GM18499 (cell line): ENCODE measurements around the gene PCNT.

Source experiments
- ATAC-seq: cut with Tn5 transposase; IDR thresholded peaks from one replicate; pipeline ENCODE4 v1.9.1; 2021; ENCODE audit warnings: moderate number of reproducible peaks; ENCODE audit not compliant: insufficient read depth, unreplicated experiment

Gene PCNT

DNA sequence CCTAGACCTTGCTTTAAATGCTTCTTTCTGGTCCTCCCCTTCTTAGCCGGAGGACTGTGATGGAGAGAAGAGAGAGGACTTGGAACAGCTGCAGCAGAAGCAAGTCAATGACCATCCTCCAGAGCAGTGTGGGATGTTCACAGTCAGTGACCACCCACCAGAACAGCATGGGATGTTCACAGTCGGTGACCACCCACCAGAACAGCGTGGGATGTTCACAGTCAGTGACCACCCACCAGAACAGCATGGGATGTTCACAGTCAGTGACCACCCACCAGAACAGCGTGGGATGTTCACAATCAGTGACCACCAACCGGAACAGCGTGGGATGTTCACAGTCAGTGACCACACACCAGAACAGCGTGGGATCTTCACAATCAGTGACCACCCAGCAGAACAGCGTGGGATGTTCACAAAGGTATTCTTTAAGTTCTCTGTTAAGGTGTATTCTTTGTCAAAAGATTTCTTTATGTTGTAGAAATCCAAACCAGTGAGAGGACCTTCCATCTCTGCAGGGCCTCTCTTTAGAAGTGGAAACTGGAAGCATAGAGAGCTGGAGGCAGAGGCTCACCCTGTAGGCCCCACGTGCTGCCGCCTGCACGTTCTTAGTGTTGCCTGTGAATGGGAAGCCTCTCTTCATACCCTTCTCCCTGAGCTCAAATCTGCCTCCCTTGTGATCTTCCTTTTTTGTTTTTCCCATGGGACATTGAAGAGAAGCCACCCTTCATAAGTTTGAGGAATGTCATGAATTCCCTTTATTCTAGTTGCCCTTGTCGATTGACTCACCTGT is 10.6 kb downstream of the PCNT start:
- no peak for ATAC-seq

DNA sequence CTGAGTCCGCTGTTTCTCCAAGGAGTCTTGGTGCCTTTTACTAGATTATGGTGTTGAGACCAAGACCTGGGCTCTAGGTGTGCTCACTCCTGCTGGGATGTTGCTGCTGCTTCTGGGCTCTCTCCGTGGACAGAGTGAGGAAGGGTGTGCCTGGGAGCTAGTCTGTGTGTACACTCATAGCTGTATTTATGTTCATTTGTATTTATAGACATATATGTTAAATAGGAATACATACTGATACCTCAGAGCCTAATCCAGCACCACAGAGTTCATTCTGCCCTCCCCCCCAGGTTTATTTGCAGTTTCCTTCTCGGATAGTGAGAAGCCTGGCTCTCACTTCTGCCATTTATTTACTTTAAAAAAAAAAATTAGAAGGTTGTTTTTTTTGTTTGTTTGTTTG is 12.6 kb downstream of the PCNT start:
- no peak for ATAC-seq

DNA sequence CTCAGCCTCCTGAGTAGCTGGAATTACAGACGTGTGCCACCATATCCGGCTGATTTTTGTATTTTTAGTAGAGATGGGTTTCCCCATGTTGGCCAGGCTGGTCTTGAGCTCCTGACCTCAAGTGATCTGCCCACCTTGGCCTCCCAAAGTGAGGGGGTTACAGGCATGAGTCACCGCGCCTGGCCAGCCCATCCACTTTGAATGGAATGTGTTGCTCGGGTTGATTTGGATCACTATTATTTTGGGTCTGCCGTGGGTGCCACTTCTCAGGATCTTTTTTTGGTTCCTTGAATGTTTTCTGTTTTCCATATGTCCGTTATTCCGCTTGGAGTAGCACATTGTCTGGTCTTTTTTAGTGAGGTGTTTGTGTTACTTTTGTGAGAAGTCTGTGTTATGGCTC is 17.0 kb downstream of the PCNT start:
- no peak for ATAC-seq

DNA sequence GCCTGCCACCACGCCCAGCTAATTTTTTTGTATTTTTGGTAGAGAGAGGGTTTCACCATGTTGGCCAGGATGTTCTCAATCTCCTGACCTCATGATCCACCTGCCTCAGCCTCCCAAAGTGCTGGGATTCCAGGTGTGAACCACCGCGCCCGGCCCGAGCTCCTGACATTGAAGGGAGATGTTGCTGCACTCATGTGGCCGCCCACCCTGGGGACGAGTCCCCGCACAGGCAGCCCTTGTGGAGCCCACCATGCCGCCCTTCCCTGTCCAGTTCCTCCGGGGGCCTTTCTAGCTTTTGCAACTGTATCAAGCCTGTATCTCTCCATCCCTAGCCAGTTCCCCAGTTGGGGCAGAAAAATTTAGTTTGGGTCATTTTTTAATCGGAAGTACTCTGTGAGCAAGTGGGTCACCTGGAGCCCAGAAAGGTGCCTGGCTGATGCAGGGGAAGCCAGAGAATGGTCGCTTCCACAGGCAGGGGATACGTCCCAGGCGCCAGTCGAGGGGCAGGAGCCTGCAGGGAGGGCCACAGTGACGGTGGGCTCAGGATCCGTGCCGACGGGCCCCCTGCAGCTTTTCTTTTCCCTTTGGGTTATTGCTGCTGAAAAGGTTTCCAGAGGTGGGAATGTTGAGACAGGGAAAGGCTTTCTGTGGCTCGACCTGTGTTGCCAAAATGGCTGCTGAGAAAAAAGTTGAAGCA is 20.4 kb downstream of the PCNT start:
- ATAC-seq, result no peak

DNA sequence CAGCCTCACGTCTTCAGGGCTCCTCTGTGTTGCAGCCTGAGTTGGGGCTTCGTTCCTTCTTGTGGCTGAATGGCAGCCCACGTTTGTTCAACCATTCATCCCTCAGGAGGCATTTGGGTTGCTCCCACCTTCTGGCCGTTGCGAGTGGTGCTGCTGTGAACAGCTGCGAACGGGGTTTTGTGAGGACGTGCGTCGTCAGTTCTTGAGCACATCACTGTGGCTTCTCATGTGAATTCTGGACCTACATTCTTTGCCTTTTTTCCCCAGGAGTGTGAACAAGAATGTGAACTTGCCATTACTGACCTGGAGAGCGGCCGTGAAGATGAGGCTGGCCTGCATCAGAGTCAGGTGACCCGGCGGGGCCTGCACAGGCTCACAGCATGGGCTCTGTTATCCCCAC is 21.9 kb downstream of the PCNT start:
- ATAC-seq, result no peak

DNA sequence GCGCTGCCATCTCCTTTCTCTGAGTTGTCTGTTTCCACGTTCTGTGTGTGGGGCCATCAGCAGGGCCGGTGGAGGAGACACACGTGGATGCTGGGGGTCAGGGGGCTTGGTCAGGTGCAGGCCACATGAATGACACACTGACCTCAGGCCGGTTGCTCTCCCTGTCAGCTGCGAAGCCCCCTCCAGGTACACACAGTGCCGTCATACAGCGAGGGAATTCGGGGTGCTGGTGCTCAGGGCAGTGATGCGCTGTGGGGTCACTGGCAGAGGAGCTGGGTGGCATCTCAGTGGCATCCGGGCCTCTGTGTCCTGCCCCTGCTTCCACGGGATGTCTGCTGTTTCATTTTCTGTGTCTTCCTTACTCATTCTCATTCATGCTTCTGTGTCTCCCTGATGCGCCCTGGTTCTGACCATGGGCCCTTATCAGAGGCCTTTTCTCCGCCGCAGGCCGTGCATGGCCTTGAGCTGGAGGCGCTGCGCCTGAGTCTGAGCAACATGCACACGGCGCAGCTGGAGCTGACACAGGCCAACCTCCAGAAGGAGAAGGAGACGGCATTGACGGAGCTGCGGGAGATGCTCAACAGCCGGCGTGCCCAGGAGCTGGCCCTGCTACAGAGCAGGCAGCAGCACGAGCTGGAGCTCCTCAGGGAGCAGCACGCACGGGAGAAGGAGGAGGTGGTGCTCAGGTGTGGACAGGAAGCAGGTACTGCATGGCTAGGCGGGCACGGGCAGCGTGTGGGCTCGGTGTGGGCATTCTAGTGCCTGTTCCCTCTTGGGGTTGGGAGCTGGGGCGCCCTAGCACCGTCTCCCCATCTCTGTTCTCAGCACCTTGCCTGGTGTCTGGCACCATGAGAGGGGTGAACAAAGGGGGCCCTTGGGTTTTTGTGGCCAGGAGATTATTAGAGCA is 22.6 kb downstream of the PCNT start:
- no peak for ATAC-seq

DNA sequence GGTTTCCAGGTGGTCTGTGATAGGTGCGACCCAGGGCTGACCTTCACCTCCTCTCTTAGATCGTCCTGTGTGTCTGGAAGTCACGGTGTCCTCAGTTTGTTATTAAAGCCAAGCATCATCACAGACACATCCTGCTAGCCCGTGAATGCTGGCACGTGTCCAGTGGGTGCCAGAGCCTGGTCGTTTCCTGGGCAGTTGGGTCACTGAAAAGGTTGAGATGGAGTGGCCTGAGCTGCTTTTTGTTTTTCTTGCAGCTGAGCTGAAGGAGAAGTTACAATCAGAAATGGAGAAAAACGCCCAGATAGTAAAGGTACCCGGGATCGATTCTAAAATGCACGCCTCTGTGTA is 23.2 kb downstream of the PCNT start:
- ATAC-seq, result no peak

DNA sequence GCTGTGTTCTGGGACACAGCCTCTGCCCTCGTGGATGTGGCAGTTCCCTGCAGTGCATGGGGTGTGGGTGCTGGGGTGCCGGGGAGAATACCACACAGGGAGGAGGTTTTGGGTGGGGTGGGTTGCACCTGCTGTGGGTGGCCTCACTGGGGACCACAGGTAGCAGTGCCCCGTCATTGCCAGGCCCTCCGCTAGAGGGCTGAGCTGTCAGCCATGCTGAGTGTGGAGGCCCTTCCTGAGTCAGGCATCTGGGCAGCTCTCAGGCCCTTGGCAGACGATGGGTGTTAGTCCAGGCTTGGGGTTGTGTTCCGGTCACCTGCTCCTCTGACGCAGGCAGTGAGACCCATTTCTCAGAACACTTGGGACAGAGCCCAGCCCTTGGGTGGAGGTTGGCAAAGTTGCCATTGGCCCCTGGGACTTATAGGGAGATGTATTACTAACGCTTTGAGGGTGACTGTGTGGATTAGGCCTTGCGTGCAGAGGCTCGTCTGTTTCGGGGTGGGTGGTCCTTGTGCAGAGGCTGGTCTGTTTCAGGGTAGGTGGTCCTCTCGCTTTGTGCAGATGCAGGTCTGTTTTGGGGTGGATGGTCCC is 23.9 kb downstream of the PCNT start:
- no peak for ATAC-seq

DNA sequence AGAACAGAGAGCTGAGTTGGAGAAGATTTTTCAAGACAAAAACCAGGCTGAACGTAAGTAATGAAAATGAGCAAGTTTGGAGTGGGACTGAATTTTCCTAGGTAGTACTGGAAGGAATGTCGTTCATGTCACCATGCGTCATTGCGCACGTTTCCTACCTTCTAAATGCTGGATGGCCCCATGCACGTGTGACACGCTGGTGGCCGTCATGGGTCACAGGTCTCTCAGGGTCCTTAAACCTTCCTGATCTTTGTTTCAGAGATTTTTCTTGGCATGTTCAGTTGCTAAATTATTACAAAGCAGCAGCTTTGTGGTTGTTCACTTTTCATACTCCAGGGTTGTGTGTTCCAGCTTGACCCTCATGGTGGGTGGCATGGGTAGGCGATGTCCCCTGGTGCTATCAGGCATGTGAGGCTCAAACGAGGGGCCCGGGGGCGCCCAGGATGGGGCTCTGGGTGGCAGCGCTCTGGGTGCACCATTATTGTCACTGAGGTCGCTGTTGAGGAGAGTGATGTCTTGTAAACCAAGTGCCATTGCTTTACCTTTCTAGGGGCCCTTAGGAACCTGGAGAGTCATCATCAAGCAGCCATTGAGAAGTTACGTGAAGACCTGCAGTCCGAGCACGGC is 25.3 kb downstream of the PCNT start:
- no peak for ATAC-seq

DNA sequence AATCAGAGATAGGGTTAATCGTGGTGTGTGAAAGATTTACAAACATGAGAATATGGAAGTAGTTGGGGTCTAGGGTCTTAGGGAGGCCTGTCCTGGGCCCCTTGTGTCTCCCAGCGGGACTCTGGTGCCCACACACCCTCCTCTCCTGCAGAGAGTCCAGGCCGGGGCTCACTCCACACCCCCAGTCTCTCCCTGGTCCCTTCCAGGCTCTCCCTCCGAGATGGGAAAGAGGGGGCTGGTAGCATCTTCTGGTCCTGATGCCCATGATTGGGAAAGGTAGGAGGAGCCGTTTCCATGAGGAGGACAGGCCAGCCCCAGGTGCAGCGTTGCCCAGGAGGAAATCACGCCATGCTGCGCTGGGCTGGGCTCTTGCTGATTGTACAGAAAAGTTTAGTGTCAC is 26.6 kb downstream of the PCNT start:
- no peak for ATAC-seq

DNA sequence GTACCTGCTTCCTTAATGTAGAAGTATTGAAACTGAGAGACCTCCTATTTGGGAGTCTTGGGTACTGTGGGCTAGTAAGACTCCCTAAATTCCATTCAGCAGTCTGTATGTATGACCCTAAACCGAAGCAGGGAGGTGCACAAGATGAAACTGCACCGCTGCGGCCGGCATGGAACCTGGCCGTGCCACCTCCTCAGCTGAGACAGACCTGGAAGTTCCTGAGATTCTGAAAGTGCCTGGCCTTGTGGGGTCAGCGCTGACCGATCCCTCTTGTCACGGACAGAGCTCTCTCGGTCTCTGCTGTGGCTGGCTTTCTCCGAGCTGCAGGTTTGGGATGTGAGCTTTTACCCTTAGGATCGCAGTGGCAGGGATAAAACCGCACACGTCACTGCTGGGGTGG is 27.0 kb downstream of the PCNT start:
- no peak for ATAC-seq

DNA sequence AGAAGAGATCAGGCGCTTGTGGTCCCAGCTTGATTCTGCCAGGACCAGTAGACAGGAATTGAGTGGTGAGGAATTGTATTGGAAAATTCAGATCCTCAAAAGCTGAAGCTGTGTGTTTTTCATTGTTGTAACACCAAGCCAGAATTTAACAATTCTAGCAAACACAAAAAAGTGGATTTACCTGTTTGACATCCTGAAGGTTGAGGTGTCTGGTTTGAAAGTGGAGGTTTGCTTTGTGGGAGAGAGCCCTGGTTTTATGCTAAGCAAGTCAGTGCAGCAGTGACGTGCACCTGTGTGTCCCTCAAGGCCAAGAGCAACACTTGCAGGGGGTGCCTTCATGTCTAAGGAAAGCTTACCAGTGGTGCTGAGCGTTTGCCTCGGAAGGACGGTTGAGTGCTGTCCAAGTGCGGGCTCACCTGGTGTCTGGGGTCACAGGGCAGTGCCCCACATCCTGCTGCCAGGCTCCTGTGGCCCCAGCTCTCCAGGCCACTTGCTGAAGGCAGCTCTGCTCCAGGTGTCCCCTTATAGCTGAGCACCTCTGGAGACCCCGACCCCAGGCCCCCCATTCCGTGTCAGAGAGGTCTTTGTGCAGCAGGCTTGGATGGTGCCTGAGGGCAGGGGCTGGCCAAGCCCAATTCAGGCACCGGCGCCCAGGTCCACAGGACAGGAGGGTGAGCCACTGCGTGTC is 27.7 kb downstream of the PCNT start:
- no peak for ATAC-seq

DNA sequence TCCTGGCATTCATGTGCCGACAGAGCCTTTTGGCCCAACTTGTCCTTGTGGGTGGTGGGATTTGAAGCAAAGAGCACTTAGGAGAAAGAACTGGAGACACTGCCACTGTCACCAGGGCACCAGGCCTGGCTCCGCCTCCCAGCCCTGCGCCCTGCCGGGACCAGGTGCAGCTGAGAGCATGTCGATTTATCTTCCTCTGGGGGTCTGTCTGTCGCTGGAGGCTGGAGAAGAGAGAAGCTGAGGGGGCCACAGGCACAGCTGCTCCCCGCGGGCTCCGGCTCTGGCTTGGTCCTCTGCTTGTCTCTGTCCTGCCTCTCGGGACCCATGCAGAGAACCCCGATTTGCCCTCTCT is 28.2 kb downstream of the PCNT start:
- no peak for ATAC-seq

DNA sequence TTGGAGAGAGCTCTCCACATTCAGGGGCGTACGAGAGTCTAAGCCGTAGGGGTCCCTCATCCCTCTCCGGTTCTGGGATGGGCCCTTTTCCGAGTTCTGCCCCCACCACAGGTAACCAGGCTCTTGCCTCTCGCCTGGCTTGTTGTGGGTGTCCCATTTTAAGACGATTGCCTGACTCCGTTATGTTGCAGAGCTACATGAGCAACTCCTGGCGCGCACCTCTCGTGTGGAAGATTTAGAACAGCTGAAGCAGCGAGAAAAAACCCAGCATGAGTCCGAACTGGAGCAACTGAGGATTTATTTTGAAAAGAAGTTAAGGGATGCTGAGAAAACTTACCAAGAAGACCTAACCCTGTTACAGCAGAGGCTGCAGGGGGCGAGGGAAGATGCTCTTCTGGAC is 29.0 kb downstream of the PCNT start:
- ATAC-seq, result no peak

DNA sequence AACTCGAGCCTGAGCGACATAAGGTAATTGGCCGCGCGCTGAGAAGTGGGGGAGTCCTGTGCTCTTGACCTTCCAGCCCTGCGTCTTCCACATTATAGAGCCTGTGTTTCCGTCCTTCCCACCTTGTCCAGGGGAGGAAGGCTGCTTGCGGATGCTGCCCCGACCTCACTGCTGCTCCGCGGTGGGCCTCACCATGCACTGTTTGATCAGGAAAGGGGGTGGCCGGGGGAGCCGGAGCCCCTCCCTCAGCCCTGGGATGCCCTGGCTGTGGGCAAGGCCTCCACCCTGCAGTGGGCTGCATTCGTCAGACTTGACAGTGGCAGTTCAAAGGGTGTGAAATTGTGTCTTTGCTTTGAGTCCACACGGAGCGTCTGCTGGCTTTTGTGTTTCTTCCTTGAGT is 30.1 kb downstream of the PCNT start:
- ATAC-seq, result no peak

DNA sequence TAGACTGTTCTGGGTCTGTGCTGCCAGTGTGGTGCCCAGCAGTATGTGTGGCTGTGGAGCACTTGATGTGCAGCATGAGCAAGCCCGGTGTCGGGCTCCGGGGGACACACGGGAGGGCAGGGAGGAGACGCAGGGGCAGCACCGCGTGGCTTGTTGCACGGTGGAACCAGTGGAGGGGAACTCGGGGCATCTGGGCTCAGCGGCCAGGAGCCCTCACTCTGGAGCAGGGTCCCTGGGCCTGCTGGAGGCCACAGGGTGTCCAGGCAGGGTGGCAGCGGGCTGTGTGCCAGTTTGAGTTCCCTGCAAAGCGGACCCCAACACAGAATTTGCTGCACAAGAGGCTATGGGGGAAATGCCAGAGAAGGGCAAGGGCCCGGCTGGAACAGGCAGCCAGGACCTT is 30.6 kb downstream of the PCNT start:
- no peak for ATAC-seq

DNA sequence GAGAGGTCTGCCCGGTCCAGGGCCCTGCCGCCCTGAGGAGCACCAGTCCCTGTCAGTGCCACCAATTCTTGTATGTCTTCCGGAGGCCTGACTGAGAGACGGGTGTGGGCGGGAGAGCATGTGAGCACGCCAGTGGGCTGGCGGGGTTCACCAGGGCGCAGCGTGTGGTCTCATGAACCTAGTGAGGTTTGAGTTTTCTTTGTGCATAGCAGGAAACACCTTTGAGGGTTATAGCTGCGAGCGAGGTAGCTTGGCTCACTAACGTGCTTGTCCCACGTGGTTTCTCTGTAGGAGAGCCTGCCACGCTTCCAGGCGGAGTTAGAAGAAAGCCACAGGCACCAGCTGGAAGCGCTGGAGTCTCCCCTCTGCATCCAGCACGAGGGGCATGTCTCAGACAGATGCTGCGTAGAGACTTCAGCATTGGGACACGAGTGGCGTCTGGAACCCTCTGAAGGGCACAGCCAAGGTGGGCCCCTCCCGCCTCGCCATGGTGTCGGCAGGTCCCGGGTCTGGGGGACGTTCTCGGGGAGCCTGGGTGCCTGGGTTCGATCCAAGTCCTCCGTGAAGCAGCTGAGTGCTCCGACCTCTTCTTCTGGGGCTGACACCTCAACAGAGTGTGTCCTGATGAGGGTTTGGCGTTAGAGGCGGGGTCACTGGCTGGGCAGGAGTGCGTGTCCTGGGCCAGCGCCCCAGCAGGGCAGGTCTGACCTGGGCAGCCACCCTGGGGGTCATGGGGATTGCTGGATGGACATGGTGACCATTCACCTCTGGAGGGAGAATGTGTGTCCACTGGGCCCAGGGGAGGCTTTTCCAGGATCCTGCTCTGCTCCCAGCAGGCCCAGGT is 31.4 kb downstream of the PCNT start:
- ATAC-seq, result no peak

DNA sequence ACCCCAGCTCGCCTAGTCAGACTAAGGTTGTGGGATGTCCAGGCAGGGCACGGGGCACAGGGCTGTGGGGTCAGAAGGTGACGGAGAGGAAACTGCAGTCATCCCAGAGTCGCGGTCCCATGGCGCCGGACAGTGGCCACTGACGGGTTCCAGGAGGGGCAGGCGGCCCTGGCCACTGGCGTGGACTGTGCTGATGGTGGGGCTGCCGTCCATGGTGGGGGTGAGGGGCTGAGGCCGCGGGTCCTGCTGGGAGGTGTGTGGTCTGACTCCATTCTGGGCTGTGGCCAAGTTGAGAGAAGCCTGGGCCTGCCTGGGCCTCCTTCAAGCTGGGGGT is 32.0 kb downstream of the PCNT start:
- ATAC-seq, result no peak
